GM12878 (cell line): ENCODE results near the gene KCNMB2. TPM values are rescaled to one million over a fixed set of nuclear protein-coding genes. Genes with fewer than 3 reads are reported as not detected.
A peak's percentile ranks its signal among the peaks of the same experiment; 100 is the strongest.

Source experiments
- ATAC-seq: fragments of 200-7000 bp; cut with Tn5 transposase; 3 replicates; pipeline ENCODE4 v1.9.1; 2020; ENCODE audit warnings: mild to moderate bottlenecking, moderate library complexity
- BruUV-seq: library from RNA; stranded (reverse); fragments of 400-500 nt; replicated peaks from 2 replicates; lab custom pipeline; 2021; lab: Mats Ljungman, UMichigan
- CTCF ChIA-PET: fragments of 300-600 bp; sonication (Branson Sonifier 250); formaldehyde crosslinking; extraction: SDS; loops from one replicate; lab custom pipeline; 2021; ENCODE audit warnings: inconsistent platforms; lab: Yijun Ruan, JAX
- POLR2A ChIA-PET: fragments of 350-600 bp; formaldehyde crosslinking; extraction: SDS; loops from one replicate; lab custom pipeline; 2021; ENCODE audit warnings: inconsistent platforms; lab: Charles Lee
- RAD21 ChIA-PET: fragments of 300-600 bp; sonication (Branson Sonifier 250); formaldehyde crosslinking; loops from one replicate; lab custom pipeline; 2023; ENCODE audit warnings: antibody characterized with exemption; ENCODE audit not compliant: unreplicated experiment; lab: Charles Lee
- SMC1A ChIA-PET: fragments of 300-600 bp; sonication (Branson Sonifier 250); formaldehyde crosslinking; loops from one replicate; lab custom pipeline; 2023; ENCODE audit not compliant: unreplicated experiment, uncharacterized antibody; lab: Charles Lee
- DNase-seq: peaks from one replicate; pipeline ENCODE4 v3.0.0-alpha.2; 2011; ENCODE audit warnings: low read depth, low spot score
- FAIRE-seq: peaks from 3 replicates; lab custom pipeline; 2011; peaks lifted over from hg19 to GRCh38; lab: Jason Lieb, UNC
- H2AFZ ChIP-seq: 2 replicates; pipeline ENCODE4 v1.6.0; 2011; ENCODE audit warnings: low read depth, low read length, control low read depth; ENCODE audit not compliant: control insufficient read depth
- H3K27ac ChIP-seq: 2 replicates; pipeline ENCODE4 v1.5.1; 2011; ENCODE audit warnings: control low read depth; ENCODE audit not compliant: control insufficient read depth, insufficient read depth
- H3K27me3 ChIP-seq, 2 experiments: replicated peaks in 1 of 2; 2 replicates each; pipeline versions ENCODE4 v1.6.0 to v1.6.1; 2011; ENCODE audit warnings: low read length in 1 of 2; ENCODE audit not compliant: control insufficient read depth in 2 of 2, insufficient read depth in 2 of 2
- H3K36me3 ChIP-seq, 2 experiments: 2 replicates each; pipeline ENCODE4 v1.5.1; 2011; ENCODE audit warnings: low read length in 1 of 2; ENCODE audit not compliant: control insufficient read depth in 2 of 2, insufficient read depth in 2 of 2
- H3K4me1 ChIP-seq: 2 replicates; pipeline ENCODE4 v1.6.1; 2011; ENCODE audit warnings: mild to moderate bottlenecking, low read length, moderate library complexity, mixed read lengths; ENCODE audit not compliant: control insufficient read depth, insufficient read depth
- H3K4me2 ChIP-seq: 2 replicates; pipeline ENCODE4 v1.6.0; 2011; ENCODE audit warnings: control low read depth; ENCODE audit not compliant: control insufficient read depth, insufficient read depth
- H3K4me3 ChIP-seq: fragments of 200-600 bp; sonication (generic); 2 replicates; pipeline ENCODE4 v1.5.1; 2016
- H3K79me2 ChIP-seq: 2 replicates; pipeline ENCODE4 v1.6.0; 2011; ENCODE audit warnings: low read length; ENCODE audit not compliant: control insufficient read depth, insufficient read depth
- H3K9ac ChIP-seq: 2 replicates; pipeline ENCODE4 v1.8.0; 2011; ENCODE audit warnings: low read length, control low read depth, mixed read lengths; ENCODE audit not compliant: control insufficient read depth, insufficient read depth
- H3K9me3 ChIP-seq: replicated peaks from 3 replicates; pipeline ENCODE4 v1.5.1; 2011; ENCODE audit warnings: mild to moderate bottlenecking, low read length; ENCODE audit not compliant: control insufficient read depth, insufficient read depth
- H4K20me1 ChIP-seq: 2 replicates; pipeline ENCODE4 v1.6.0; 2011; ENCODE audit not compliant: control insufficient read depth, insufficient read depth
- ATF3 ChIP-seq: IDR thresholded peaks from 2 replicates; pipeline ENCODE4 v1.6.1; 2011; ENCODE audit warnings: low read depth, mild to moderate bottlenecking, low read length, moderate library complexity, borderline replicate concordance; ENCODE audit errors: extremely low read depth
- EZH2 ChIP-seq: IDR thresholded peaks from 2 replicates; pipeline ENCODE4 v1.6.1; 2012; ENCODE audit warnings: low read depth, mild to moderate bottlenecking, control low read depth, inconsistent platforms, low read length, borderline replicate concordance; ENCODE audit not compliant: control insufficient read depth
- JUNB ChIP-seq: IDR thresholded peaks from 2 replicates; pipeline ENCODE4 v1.6.1; 2016; ENCODE audit warnings: antibody characterized with exemption, mild to moderate bottlenecking
- MAX ChIP-seq: IDR thresholded peaks from 2 replicates; pipeline ENCODE4 v1.6.1; 2012; ENCODE audit warnings: low read depth, low read length, improper control_type of control experiment
- POU2F2 ChIP-seq: IDR thresholded peaks from 3 replicates; pipeline ENCODE4 v1.6.1; 2011; ENCODE audit warnings: low read depth, mild to moderate bottlenecking, low read length, borderline replicate concordance
- RUNX3 ChIP-seq: IDR thresholded peaks from 2 replicates; pipeline ENCODE4 v1.6.1; 2012; ENCODE audit warnings: low read length, inconsistent platforms
- SKIL ChIP-seq: fragments of 450-650 bp; IDR thresholded peaks from 2 replicates; pipeline ENCODE4 v1.6.1; 2017; ENCODE audit warnings: mild to moderate bottlenecking, low read depth, inconsistent platforms; ENCODE audit not compliant: poor library complexity, severe bottlenecking
- ZNF24 ChIP-seq: fragments of 450-650 bp; IDR thresholded peaks from 2 replicates; pipeline ENCODE4 v1.6.1; 2017; ENCODE audit warnings: antibody characterized with exemption, mild to moderate bottlenecking
- WGBS: methylation state at CpG from one replicate; pipeline ENCODE4 v1.1.6; 2016; ENCODE audit warnings: low lambda C conversion rate; ENCODE audit not compliant: insufficient replicate concordance, insufficient coverage; ENCODE audit errors: missing lambda C conversion rate; 5-methylcytosine and 5-hydroxymethylcytosine counted together
- in situ Hi-C: fragments of 300-500 bp; cut with MboI; formaldehyde crosslinking; loops from 9 replicates; pipeline ENCODE4 v1.14.3; 2018; ENCODE audit warnings: mixed read lengths
- intact Hi-C: fragments of 100-400 bp; cut with micrococcal nuclease; formaldehyde crosslinking; loops from one replicate; pipeline ENCODE4 v1.14.2; 2022; ENCODE audit not compliant: unreplicated experiment
- polyA plus RNA-seq, 11 experiments: library from polyadenylated mRNA; depleted of rRNA in 4 of 11; unstranded in 6 of 11; stranded (reverse) in 5 of 11; fragments of >200 nt; fragmentation: Nextera tagmentation in 4 of 11; fragmentation: Illumina TruSeq in 1 of 11; extraction: Ambion mirVana in 4 of 11; extraction: Trizol in 1 of 11; gene quantifications; 1 replicate in 1 of 11; 2 replicates in 10 of 11; pipeline versions ENCODE4 v1.2.1 to v1.2.3, GENCODE V29; 2011 to 2016; ENCODE audit warnings: inconsistent platforms in 2 of 11, missing spikeins in 2 of 11, low read depth in 1 of 11
- total RNA-seq, 4 experiments: library from RNA; depleted of rRNA in 3 of 4; stranded (reverse); fragments of >200 nt in 3 of 4; fragmentation: Illumina TruSeq in 1 of 4; extraction: Trizol in 1 of 4; gene quantifications; 2 replicates each; pipeline versions ENCODE4 v1.2.1 to v1.2.3, GENCODE V29; 2013 to 2021

KCNMB2 gene
- total and polyA plus RNA-seq, 10 of the 15 experiments (the other 5 are each of a cell fraction or from before 2014, with no cell fraction given), result 0.22 to 18.8 (median 11.0) TPM

DNA sequence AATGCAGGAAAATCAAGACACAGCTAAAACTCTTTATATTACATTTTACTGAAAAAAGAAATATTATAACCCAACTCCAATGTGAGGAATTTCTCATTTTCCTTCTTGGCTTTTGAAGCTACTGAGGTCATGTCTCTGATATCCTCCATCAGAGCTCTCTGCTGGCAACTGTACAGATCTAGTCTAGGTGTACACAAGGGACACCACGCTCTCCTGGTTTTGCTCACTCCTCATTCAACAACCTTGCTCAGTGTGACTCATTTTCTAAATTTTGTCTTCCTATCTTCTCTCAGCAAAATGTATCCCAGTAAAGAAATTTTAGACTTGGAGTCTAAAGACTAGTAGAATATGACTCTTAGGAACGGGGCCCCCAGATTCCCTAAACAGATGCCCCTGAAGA lies 144.3 kb downstream of the KCNMB2 start:
- Histone ChIP-seq H4K20me1 (no peaks in the 10 kb centered on the region), H3K9me3 (peaks cover 4% of the 10 kb centered on the region), H3K4me2 (no peak overlapping the region), H3K79me2 (no peaks in the 10 kb centered on the region), H3K9ac (no peak overlapping the region), H3K4me1 (peaks cover 18% of the 10 kb centered on the region), H3K27me3 (no peaks in the 10 kb centered on the region), H3K4me3 (no peak overlapping the region), H3K36me3 (no peaks in the 10 kb centered on the region; a peak in 1 of 4 replicates), H2AFZ (no peak overlapping the region)
- ChIA-PET POLR2A (interaction anchor here (0.6 kb wide), 1 partner anchor 460 kb away, joined by 6 read pairs; no protein-coding TSS in a partner anchor), SMC1A (interaction anchor here (1.1 to 1.2 kb wide), 3 partner anchors 9 to 275 kb away, joined by 3 read pairs; no protein-coding TSS in a partner anchor), CTCF (interaction anchor here (1.5 kb wide), 1 partner anchor 26 kb away, joined by 4 read pairs; no protein-coding TSS in a partner anchor), RAD21 (no interaction called here)
- in situ Hi-C loops, result no loop called here
- FAIRE-seq, result no peak
- no peak for DNase-seq
- no TSS peak for BruUV-seq
- intact Hi-C loops, result no loop called here
- WGBS, result 2% methylated on average over 2 of the region's 2 CpGs
- ATAC-seq, result no peak
- no peak for TF ChIP-seq POU2F2
- no peak for TF ChIP-seq MAX
- peak; percentile 13; the same call in 1 of the 2 replicates for TF ChIP-seq JUNB
- no peak for TF ChIP-seq ATF3
- TF ChIP-seq ZNF24, result no peak
- peak; percentile 16; the same call in 1 of the 2 replicates for TF ChIP-seq RUNX3
- no peak for TF ChIP-seq EZH2
- no peak for TF ChIP-seq SKIL
- TF ChIP-seq, all 136 proteins: peak for 2
- no peak overlapping the region for H3K27ac ChIP-seq
